Activated CD4-positive, alpha-beta T cell treated with anti-CD3 and anti-CD28 coated beads, Interleukin-2, amount 10 ng/mL, durations not matched to agents 7 days and 5 days (primary cell): Measurements from ENCODE around the gene BCL2. TPM values are rescaled to one million over a fixed set of nuclear protein-coding genes. Genes with fewer than 3 reads are reported as not detected.

ENCODE experiments used
- total RNA-seq, 2 experiments: library from RNA; stranded (reverse); gene quantifications; one replicate each; pipeline ENCODE4 v1.2.3, GENCODE V29; 2021

BCL2 gene
- total RNA-seq, 2 experiments from 2014 or later, result 113 to 119 TPM

Other genes starting within 250 kb of the BCL2 start
- 10 to 100 TPM; 56.1 to 56.6 TPM for gene KDSR, start 47.4 kb upstream of the BCL2 start, total RNA-seq
- gene VPS4B, start 102.7 kb upstream of the BCL2 start, total RNA-seq, result 10 to 100 TPM; 69.9 to 84.7 TPM
- gene SERPINB5, start 157.2 kb upstream of the BCL2 start, total RNA-seq, result not detected
- not detected for gene SERPINB12, start 222.6 kb upstream of the BCL2 start, total RNA-seq